NCI-H1436 (cell line): ENCODE data around the gene PRAMEF17.
"Not testable (repeated sequence)": the region's sequence is repeated elsewhere in the genome, so short reads cannot be mapped to it uniquely, and the experiment has no call there.

Experiments used
- DNase-seq: peaks from one replicate; lab custom pipeline; 2025; lab: John Stamatoyannopoulos, UW

Gene PRAMEF17

GRCh38 chr1:13389332-13389731 is at the start of gene PRAMEF17:
Gene PRAMEF17, plus strand, starts transcription at chr1:13389632. Its CDS starts 26 bp downstream, at chr1:13389658.
- not testable (repeated sequence) for DNase-seq

- not testable (repeated sequence) for DNase-seq
Observed at GRCh38 chr1:13342496-13342895, 46.9 kb upstream of the PRAMEF17 start.

GRCh38 chr1:13347034-13347433 is 42.4 kb upstream of the PRAMEF17 start, which contains the start of gene PRAMEF14:
Gene PRAMEF14, minus strand, starts transcription at chr1:13347134. Its CDS starts 1,820 bp downstream, at chr1:13345314.
- DNase-seq = not testable (repeated sequence)

GRCh38 chr1:13353476-13353875 is 36.0 kb upstream of the PRAMEF17 start:
- DNase-seq = not testable (repeated sequence)

GRCh38 chr1:13354475-13354874 is 35.0 kb upstream of the PRAMEF17 start:
- not testable (repeated sequence) for DNase-seq

GRCh38 chr1:13356774-13357173 is 32.7 kb upstream of the PRAMEF17 start:
- peak; percentile 35 for DNase-seq

GRCh38 chr1:13362364-13362763 is 27.1 kb upstream of the PRAMEF17 start:
- not testable (repeated sequence) for DNase-seq

- not testable (repeated sequence) for DNase-seq
Observed at GRCh38 chr1:13364928-13365327, 24.5 kb upstream of the PRAMEF17 start.

- DNase-seq = not testable (repeated sequence)
Observed at GRCh38 chr1:13366536-13366935, 22.9 kb upstream of the PRAMEF17 start.

GRCh38 chr1:13368544-13368943 is 20.9 kb upstream of the PRAMEF17 start:
- DNase-seq = not testable (repeated sequence)

- not testable (repeated sequence) for DNase-seq
Observed at GRCh38 chr1:13378983-13379382, 10.4 kb upstream of the PRAMEF17 start.

- DNase-seq = not testable (repeated sequence)
Observed at GRCh38 chr1:13380380-13380779, 9.1 kb upstream of the PRAMEF17 start.

GRCh38 chr1:13393004-13393403 is 3.6 kb downstream of the PRAMEF17 start:
- not testable (repeated sequence) for DNase-seq

GRCh38 chr1:13394761-13395160 is 5.3 kb downstream of the PRAMEF17 start:
- DNase-seq = not testable (repeated sequence)

GRCh38 chr1:13395311-13395710 is 5.9 kb downstream of the PRAMEF17 start:
- DNase-seq = not testable (repeated sequence)

- DNase-seq = no peak
Observed at GRCh38 chr1:13407811-13408210, 18.4 kb downstream of the PRAMEF17 start.

- DNase-seq = not testable (repeated sequence)
Observed at GRCh38 chr1:13410150-13410549, 20.7 kb downstream of the PRAMEF17 start, which contains the start of gene PRAMEF20. Gene PRAMEF20, plus strand, starts transcription at chr1:13410450. Its CDS starts 5,905 bp downstream, at chr1:13416355.

- no peak for DNase-seq
Observed at GRCh38 chr1:13430495-13430894, 41.1 kb downstream of the PRAMEF17 start.

- DNase-seq = no peak
Observed at GRCh38 chr1:13432251-13432650, 42.8 kb downstream of the PRAMEF17 start.

- DNase-seq = not testable (repeated sequence)
Observed at GRCh38 chr1:13433694-13434358, 44.4 kb downstream of the PRAMEF17 start.

GRCh38 chr1:13435458-13435857 is 46.0 kb downstream of the PRAMEF17 start:
- DNase-seq = no peak

GRCh38 chr1:13439104-13439783 is 49.8 kb downstream of the PRAMEF17 start:
- not testable (repeated sequence) for DNase-seq
